CD4-positive, alpha-beta T cell treated with Interleukin-1 beta for 1 hour (primary cell): Measurements from ENCODE around the gene AQP10.
"Not testable (repeated sequence)": the region's sequence is repeated elsewhere in the genome, so short reads cannot be mapped to it uniquely, and the experiment has no call there.

ENCODE experiments used
- DNase-seq, 2 donors: peaks; one replicate each; pipeline ENCODE4 v3.0.0-alpha.2; 2020 to 2022

The AQP10 gene, protein sequence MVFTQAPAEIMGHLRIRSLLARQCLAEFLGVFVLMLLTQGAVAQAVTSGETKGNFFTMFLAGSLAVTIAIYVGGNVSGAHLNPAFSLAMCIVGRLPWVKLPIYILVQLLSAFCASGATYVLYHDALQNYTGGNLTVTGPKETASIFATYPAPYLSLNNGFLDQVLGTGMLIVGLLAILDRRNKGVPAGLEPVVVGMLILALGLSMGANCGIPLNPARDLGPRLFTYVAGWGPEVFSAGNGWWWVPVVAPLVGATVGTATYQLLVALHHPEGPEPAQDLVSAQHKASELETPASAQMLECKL

DNA sequence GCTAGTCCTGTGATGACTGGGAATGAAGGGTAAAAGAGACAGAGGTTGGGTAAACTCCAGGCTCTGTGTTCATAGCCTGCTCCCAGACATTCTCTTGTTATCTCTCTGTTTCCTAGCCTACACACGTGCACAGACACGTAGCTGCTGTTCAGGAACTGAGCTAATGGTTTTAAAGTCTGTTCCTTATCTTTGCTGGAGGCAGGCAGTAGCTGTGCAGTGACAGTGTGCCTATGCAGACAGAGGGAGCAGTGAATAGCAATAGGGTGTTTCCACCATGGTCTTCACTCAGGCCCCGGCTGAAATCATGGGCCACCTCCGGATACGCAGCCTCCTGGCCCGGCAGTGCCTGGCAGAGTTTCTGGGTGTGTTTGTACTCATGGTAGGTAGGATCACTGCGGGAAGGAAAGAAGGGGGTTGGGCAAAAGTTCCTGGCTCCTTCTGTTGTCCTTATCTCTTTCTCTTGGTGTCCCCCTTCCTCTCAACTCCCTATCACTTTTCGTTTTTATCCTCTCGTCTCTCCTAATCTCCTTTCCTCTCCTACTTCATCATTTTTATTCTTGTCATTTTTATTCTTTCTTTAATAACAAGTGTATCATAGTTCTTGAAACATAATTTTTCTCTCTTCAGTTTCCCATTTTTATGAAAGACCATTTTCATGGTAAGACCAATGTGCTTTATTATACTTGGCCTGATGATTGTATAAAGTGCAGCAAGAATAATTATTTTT lies at the start of gene AQP10:
Gene AQP10, plus strand, starts transcription at position 212 of the 727 bp plus-strand sequence. Its CDS starts 63 bp downstream, at position 275.
- no peak for DNase-seq

DNA sequence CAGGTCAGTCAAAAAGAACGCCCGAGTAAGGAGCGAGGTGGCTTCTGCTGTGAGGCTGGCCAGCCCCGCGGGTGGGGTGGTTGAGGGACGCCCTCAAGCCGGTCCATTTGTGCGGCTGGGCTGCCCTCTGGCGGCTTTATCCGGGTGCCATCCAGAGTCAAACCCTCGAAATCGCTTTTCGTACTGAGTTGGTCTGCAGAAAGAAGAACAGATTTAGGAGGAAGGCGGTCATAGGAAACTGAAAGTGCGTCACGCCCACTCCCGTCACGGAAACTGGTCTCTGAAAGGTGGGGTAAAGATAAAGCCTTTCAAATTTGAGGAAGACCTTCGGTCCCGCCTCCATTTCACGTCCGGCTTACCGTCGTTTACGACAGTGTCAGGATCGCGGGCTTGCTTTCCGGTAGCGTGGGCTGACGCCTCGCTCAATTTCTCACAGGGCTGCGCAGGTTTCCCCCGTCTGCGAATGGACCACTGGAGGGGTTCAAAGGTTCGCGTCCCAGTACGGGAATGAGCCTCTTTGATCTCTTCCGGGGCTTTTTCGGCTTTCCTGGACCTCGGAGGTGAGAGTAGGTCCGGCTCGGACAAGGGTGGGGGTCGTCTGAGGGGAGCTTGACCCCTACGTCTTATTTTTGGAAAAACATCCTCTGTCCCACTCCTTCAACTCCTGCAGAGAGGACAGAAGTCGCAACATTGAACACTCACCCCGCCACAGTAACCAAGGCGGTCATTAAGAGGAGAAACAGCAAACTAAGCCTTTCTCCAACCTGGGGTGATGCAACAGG lies 48.5 kb upstream of the AQP10 start, which contains the start of gene HAX1:
Gene HAX1, plus strand, starts transcription at position 413 of the 782 bp plus-strand sequence. Its CDS starts 95 bp downstream, at position 508.
- DNase-seq = peak; percentile 98

DNA sequence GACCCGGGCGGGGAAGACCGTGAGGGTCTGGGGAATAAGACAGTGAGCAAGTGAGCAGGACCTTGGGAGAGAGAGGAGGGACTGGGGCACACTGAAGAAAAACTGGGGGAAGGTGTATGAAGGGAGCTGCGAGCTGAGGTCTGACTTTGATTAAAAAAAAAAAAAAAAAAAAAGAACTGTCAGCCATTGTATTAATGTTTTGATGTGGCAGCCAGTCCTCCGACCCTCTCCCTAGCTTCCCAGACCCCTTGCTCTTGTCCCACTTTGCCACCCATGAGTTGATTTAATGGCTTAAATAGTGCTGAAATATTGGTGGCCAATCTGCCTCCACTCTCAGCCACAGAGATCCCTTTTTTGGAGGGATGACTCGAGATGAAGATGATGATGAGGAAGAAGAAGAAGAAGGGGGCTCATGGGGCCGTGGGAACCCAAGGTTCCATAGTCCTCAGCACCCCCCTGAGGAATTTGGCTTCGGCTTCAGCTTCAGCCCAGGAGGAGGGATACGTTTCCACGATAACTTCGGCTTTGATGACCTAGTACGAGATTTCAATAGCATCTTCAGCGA lies 47.8 kb upstream of the AQP10 start:
- no peak for DNase-seq

DNA sequence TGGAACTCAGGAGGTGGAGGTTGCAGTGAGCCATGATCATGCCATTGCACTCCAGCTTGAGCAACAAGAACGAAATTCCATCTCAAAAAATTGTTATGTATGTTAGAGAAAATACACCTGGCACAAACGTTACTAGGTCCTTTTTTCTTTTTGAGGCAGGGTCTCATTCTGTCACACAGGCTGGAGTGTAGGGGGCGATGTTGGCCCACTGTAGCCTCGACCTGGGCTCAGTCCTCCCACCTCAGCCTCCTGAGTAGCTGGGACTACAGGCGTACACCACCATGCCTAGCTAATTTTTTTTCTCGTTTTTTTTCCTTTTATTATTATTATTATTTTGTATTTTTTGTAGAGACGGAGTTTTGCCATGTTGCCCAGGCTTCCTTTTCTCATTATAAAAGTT lies 44.1 kb upstream of the AQP10 start:
- DNase-seq = peak; percentile 36 to 39

DNA sequence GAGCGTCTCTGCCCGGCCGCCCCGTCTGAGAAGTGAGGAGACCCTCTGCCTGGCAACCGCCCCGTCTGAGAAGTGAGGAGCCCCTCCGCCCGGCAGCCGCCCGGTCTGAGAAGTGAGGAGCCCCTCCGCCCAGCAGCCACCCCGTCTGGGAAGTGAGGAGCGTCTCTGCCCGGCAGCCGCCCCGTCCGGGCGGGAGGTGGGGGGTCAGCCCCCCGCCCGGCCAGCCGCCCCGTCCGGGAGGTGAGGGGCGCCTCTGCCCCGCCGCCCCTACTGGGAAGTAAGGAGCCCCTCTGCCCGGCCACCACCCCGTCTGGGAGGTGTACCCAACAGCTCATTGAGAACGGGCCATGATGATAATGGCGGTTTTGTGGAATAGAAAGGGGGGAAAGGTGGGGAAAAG lies 33.3 kb upstream of the AQP10 start:
- DNase-seq = not testable (repeated sequence)

DNA sequence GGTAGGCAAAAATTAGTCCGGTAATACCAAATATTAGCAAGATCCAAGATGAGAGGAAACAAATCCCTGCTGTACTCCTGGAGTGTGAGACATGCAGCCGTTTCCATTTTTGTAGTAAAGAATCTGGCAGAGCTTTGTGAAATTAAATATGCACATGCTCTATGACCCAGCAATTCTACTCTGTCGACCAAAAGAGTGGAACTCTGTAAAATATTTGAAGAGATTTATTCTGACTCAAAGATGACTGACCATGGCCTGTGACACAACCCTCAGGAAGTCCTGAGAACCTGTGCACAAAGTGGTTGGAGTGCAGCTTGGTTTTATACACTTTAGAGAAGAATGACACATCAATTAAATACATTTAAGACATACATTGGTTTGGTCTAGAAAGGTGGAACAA lies 32.2 kb upstream of the AQP10 start:
- DNase-seq = no peak

DNA sequence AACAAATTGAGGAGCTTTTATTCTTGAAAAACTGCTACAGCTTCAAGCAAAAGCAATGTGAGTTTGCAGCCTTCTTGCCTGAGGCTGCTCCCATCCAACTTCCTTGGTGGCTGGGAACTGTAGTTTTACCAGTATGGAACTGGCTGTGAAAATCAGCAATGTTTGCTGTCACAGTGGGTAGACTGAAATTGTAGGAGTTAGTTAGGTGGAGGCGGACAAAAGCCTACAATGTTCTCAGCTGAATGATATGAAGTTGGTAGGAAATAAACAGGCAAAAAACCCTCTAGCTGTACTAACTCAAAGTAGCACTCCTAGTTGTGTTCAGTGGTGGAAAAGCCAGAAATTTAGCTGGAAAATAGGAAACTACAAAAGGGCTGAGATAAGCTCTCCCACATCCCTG lies 30.0 kb upstream of the AQP10 start:
- DNase-seq = no peak

DNA sequence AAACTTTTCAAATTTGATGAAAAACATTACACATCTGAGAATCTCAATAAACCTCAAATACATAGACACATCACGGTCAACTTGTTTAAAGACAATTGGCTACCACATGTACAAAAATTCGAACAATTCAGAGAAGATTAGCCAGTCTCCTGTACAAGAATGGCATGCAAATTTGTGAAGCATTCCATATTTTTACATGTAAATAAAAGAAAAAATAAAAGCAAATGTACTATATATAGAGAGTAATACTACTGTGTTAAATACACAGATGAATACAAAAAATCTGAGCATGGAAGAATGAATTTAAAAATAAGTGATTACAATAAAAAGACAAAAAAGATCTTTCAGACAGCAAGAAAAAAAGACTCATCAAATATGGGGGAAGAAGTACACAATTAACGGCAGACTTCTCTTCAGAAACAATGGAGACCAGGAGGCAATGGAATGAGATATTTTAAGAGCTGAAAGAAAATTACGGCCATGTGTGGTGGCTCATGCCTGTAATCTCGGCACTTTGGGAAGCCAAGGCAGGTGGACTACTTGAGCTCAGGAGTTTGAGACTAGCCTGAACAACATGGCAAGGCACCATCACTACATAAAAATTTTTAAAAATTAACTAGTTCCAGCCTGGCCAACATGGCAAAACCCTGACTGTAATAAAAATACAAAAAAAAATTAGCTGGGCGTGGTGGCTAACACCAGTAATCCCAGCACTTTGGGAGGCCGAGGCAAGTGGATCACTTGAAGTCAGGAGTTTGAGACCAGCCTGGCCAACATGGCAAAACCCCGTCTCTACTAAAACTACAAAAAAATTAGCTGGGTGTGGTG lies 25.3 kb upstream of the AQP10 start:
- DNase-seq = no peak

DNA sequence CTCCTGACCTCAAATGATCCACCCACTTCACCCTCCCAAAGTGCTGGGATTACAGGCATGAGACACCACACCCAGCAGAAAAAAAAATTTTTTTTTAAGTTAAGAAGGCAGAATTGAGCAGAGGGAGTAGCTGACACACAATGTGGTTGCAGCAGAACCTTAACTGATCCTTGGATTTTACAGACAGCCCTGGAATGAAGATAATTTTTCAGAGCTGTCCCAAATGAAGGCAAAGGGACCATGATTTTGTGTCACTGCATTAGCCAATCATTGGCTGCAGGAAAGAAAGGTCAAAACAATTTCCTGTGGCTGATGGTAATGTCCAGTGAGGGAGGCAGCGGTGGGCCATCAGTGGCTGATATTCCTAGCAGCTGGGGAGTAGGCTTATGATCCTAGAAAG lies 19.3 kb upstream of the AQP10 start:
- no peak for DNase-seq

DNA sequence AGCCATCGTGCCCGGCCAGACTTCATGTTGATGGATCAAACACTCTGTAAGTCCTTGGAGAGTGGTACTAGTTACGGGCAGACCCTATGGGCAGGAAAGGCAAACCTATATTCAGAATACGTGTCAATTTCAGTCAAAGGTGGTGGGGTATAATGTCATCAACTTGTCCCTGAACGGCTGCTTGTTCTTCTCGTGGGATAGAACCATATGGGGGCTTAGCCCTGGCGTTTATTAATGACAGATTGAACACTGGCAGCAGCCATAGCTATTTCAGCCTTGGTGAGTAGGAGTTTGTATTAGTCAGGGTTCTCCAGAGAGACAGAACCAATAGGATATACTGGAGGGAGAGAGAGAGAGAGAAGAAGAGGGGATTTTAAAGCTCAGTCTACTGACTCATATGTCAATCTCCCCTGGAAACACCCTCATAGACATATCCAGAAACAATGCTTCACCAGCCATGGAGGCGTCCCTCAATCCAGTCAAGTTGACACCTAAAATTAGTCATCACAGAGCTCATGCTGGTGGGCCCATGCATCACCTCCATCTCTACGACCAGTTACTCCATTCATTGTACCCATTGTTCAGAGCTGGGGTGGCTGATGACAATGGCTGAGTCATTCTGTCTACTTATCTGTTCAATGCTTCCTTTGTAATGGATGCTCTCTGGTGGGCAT lies 16.1 kb upstream of the AQP10 start:
- DNase-seq = no peak

DNA sequence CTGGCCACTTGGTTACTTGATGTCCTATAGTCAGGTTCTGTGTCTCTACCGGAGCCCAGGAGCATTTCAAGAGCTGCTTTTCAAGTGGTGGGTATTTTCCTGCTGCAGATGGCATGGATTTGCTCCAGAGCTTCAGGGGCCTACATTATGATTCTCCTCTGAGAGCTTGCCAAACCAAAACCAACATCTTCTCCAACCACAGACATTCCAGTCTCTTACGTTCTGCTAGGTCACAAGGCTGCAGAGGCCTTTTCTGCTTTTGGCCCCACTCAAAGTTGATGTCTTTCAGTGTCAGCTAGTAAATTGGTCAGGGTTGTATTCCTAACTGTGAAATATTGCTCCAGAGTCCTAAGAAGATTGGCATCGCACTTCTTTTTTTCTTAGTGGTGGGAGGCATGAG lies 14.7 kb upstream of the AQP10 start:
- DNase-seq = no peak

DNA sequence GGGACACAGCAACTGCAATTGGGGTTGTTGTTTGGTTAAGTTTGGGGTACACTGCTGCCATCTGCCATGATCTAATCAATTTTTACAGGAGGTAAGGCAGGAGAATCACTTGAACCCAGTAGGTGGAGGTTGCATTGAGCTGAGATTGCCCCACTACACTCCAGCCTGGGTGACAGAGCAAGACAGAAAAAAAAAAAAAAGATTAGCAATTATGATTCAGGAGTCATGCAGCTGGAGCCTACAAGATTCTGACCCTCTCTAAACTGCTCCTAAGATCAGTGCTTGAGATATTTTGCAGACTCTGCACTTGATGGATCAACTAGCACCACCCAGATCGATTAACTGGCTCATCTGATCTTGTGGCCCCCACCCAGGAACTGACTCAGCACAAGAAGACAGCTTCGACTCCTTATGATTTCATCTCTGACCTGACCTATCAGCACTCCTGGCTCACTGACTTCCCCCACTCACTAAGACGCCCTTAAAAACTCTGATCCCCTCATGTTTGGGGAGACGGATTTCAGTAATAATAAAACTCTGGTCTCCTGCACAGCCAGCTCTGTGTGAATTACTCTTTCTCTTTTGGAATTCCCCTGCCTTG lies 13.1 kb upstream of the AQP10 start:
- DNase-seq = not testable (repeated sequence)

DNA sequence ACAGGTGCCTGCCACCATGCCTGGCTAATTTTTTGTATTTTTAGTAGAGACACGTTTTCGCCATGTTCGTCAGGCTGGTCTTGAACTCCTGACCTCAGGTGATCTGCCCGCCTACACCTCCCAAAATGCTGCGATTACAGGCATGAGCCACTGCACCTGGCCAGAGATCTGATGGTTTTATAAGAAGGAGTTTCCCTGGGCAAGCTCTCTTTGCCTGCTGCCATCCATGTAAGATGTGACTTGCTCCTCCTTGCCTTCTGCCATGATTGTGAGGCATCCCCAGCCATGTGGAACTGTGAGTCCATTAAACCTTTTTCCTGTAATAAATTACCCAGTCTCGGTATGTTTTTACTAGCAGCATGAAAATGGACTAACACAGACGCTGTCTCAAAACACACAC lies 11.8 kb upstream of the AQP10 start:
- DNase-seq = not testable (repeated sequence)

DNA sequence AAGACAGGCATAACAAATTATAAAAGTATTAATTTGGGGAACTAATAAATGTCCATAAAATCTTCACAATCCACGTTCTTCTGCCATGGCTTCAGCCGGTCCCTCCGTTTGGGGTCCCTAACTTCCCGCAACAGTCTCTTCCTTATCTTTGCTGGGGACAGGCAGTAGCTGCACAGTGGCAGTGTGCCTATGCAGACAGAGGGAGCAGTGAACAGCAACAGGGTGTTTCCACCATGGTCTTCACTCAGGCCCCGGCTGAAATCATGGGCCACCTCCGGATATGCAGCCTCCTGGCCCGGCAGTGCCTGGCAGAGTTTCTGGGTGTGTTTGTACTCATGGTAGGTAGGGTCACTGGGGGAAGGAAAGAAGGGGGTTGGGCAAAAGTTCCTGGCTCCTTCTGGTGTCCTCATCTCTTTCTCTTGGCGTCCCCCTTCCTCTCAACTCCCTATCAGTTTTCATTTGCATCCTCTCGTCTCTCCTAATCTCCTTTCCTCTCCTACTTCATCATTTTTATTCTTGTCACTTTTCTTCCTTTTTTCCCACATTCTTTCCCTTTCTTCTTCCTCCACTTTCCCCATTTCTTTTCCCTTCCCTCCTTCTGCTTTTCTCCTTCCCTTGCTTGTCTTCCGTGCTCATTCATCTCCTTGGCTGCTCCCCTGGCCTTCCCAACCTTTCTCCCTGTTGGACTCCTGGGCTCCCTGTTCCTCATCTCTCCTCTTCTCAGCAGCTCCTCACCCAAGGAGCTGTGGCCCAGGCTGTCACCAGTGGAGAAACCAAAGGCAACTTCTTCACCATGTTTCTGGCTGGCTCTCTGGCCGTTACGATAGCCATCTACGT lies 8.4 kb upstream of the AQP10 start:
- DNase-seq = not testable (repeated sequence)

DNA sequence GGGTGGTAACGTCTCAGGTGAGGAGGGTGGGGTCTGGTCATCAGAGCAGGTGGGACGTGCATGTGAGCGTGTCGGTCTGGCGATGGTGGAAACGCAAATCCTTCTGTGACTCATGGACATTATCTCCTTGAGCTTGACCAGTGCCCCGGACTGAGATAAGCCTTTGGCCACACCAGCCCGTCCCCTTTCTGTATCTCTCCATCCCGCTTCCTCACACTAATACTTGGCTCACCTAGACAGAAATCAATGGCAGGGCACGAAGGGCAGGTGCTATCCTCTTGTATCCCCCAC lies 7.9 kb upstream of the AQP10 start:
- DNase-seq = no peak

DNA sequence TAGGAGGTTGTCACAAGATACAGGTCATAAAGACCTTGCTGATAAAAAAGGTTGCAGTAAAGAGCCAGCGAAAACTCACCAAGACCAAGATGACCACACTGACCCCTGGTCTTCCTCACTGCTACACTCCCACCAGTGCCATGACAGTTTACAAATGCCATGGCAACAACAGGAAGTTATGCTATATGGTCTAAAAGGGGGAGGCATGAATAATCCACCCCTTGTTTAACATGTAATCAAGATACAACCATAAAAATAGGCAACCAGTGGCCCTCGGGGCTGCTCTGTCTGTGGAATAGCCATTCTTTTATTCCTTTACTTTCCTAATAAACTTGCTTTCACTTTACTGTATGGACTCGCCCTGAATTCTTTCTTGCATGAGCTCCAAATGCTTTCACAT lies 6.7 kb upstream of the AQP10 start:
- DNase-seq = not testable (repeated sequence)

DNA sequence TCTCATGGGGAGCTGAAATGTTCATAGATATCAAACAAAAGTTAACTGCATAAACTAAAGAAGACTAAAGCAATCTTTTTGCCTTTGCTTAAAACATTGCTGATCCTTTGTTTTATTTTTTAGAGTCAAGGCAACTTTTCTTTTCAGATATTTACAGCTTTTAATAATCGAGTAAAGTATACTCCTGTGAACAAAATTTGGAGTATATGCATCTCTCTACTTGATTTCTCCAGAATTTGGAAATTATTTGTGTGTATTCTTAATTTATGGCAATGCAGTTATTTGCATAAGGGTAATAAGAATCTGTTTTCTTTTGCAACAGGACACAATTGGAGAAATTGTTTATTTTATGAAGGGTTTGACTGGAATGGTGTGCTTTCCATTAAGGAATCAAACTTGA lies 4.2 kb upstream of the AQP10 start:
- no peak for DNase-seq

DNA sequence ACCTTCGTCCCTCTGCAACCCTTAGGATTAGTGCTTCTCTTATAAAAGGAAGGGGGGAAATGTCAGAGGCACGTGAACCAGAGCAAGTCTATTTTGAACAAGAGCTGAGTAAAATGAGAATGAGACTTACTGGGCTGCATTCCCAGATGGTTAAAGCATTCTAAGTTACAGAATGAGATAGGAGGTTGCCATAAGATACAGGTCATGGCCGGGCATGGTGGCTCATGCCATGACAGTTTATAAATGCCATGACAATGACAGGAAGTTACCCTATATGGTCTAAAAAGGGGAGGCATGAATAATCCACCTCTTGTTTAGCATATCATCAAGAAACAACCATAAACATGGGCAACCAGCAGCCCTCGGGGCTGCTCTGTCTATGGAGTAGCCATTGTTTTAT lies 2.5 kb upstream of the AQP10 start:
- DNase-seq = no peak

DNA sequence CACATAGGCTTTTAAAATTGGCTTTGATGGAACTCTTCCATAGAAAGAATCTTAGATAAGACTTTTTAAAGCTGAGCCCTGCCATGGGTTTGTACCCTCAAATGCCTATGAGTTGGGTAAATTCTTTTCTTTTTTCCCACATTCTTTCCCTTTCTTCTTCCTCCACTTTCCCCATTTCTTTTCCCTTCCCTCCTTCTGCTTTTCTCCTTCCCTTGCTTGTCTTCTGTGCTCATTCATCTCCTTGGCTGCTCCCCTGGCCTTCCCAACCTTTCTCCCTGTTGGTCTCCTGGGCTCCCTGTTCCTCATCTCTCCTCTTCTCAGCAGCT lies 679 bp downstream of the AQP10 start:
- not testable (repeated sequence) for DNase-seq

DNA sequence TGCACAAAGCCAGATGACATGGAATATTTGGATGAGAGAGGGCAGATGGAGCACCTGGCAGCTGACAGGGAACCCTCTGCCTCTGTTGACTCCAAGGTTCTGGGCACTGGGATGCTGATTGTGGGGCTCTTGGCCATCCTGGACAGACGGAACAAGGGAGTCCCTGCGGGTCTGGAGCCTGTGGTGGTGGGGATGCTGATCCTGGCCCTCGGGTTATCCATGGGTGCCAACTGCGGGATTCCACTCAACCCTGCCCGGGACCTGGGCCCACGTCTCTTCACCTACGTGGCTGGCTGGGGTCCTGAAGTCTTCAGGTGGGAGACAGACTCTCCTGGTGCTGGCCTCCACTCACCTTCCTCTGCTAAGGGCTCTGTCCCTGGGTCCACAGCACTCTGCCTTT lies 2.6 kb downstream of the AQP10 start:
- no peak for DNase-seq

DNA sequence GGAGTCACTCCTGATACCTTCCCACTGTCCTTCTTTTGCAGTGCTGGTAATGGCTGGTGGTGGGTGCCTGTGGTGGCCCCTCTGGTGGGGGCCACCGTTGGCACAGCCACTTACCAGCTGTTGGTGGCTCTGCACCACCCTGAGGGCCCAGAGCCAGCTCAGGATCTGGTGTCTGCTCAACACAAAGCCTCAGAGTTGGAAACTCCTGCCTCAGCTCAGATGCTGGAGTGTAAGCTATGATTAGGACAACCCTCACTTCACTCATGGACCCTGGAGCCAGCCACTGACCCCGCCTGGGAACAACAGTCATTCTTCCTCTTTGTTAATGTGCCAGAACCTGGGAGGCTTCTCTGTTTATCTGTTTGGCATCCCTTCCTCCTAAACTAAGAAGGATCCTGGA lies 3.3 kb downstream of the AQP10 start:
- DNase-seq = no peak
